GM03348 (cell line): ENCODE measurements around the gene AHCYL2.
"Not testable (repeated sequence)": the region's sequence is repeated elsewhere in the genome, so short reads cannot be mapped to it uniquely, and the experiment has no call there.

ENCODE experiments used
- DNase-seq: peaks from one replicate; pipeline ENCODE4 v3.0.0; 2012; ENCODE audit warnings: low spot score

AHCYL2 gene

DNA sequence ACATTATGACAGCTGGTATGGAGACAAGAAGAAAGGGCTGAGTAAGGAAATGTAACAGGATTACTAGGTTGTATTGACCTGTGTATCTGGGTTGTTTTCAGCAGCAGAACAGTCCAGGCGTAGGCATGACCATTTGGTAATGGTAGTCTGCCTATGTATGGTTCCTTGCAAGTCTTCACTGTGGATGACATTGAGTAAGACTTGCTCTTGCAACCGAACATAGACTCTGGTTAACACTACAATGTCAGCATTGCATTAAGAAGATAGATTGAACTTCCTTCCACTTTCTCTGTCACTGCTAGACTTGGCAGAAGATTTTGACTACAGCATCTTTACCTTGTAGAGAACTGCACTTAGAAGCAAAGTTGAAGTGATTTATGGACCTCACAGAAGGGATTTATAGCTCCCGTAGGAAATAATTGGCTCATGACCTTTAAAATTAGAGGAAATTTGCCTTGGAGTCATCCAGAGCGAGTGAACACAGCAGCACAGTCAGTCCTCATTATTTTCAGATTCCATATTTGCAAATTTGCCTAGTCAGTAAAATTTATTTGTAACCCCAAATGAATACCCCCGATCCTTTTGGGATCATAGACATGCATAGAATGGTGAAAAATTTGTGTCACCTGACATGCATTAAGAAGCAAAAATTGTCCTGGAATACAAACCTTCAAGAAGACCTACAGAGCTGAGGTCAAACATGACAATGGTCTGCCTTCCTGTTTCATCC lies 129.8 kb downstream of the AHCYL2 start:
- no peak for DNase-seq

DNA sequence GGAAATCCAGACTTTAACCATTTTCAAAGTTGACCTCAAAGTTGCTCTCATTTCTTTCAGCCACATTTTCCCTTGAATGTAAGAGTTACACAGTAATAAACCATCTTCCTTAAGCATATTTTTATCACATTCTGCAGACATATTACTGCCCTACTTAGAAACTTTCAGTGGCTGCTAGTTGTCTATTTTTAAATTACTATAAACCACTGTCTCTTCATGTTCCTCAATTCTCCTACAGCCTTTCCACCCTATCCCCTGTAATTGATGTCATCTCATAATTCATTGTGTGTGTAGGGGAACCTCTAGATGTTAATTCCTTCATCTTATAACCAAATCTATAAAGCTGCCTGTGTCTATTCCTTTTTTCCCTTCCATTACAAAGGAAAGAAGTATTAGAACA lies 131.3 kb downstream of the AHCYL2 start:
- no peak for DNase-seq

DNA sequence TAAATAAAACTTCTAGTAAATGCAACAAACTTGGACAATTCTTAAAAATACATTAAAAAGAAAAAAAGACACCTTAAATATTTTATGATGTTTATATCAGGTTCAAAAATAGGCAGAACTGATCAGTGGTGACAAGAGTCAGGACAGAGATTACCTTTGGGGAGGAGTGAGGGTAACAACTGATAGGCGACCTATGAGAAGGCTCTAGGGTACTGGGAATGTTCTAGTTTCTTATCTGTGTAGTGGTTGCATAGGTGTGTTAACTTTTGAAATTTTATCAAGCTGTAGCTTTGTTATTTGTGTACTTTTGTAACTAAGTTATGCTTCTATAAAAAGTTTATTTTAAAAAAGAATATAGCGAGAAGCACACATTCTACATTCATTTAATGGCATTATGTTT lies 134.3 kb downstream of the AHCYL2 start:
- no peak for DNase-seq

DNA sequence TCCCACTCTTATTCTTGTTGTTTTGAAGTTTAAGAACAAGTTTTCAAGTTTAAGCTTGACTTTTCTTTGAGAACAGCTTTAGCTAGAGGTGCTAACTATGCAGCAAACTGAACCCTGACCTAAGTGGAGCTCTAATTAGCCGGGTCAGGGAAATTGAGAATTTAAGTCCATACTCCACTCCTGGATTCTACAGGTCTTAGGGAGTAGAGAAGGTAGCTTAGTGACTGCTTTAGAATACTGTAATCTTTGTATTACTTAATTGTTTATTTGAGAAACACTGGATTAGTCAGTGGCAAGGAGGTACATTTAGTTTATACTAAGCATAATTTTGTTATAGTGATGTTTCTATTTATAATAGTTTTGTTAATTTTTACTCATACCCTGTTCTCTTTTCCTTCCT lies 134.8 kb downstream of the AHCYL2 start:
- no peak for DNase-seq

DNA sequence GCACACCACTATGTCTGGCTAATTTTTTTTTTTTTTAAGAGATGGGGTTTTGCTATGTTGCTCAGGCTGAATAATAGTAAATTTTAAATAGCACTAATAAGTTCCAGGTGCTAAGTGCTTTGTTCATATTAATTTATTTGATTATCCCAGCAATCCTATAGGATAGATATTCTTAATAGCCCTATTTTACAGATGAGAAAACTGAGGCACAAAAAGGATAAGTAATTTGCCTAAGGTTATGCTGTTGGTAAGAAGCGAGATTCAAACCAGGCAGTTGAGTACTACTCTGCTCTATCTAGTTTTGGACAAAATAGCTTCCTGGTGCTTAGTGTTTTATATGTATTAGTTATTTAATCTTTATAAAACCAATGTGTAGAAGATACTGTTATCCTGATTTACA lies 136.9 kb downstream of the AHCYL2 start:
- no peak for DNase-seq

DNA sequence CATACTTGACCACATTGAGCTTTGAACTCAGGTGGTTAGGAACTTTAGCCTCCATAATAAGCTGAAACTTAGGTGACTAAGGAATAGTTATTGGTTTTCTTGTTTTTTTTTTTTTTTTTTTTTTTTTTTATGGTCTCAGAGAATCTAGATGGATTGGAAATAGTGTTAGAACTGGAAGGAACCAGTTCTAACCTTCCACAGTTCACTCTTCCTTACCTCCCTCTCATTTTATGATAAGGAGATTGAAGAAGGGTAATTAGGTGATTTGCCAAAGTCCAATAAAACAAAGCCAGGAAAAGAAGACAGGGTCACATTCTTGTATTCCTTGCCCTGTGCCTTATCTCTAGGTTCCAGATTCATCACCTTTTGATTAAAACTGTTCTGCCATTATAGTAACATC lies 137.7 kb downstream of the AHCYL2 start:
- DNase-seq: no peak

DNA sequence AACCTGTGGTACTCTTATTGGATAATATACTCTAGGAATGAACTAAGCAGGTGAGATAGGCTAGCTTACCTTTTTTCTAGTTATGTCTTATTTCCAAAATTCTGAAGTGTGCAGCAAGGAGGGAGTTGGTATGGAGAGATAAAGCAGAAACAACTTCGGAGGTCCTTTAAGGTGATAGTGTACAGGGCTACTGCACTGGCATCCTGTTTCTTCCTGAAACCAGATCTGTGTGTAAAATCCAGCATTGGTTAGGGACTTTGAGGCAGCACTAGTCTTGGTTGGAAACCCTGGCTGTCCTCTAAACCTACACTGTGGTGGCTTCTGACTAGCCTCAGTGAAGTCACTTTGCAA lies 142.5 kb downstream of the AHCYL2 start:
- no peak for DNase-seq

DNA sequence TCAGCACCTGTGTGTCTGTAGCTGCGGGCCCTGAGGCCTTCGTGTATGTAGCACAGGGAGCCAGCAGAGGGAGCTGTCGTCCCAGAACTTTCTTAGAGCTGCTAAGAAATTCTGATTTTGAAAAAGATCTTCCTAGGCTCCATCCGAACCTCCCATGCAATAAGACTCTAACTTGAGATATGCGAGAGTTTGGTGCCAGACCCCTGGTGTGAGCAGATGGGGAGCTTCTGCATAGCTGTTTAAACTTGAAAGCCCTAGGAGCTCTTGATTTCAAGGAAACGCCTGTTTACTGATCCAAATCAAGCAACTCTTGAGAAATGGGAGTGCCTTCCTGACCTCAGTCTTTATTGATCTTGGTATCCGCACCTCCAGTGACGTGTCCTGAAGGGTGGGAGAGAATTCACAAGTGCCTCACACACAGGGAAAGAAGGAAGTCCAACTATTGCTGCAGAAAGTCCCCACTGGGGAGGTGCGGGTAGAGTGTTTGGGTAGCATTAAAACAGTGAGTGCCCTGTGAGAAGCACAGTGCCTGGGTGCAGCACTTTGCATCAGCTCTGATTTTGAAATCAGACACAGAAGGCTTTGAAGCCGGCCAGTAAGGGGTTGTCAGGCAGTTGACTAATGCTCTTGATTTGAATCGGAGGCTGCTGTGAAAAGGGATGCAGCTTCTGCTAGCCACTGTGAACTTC lies 143.0 kb downstream of the AHCYL2 start:
- DNase-seq: peak; percentile 83

DNA sequence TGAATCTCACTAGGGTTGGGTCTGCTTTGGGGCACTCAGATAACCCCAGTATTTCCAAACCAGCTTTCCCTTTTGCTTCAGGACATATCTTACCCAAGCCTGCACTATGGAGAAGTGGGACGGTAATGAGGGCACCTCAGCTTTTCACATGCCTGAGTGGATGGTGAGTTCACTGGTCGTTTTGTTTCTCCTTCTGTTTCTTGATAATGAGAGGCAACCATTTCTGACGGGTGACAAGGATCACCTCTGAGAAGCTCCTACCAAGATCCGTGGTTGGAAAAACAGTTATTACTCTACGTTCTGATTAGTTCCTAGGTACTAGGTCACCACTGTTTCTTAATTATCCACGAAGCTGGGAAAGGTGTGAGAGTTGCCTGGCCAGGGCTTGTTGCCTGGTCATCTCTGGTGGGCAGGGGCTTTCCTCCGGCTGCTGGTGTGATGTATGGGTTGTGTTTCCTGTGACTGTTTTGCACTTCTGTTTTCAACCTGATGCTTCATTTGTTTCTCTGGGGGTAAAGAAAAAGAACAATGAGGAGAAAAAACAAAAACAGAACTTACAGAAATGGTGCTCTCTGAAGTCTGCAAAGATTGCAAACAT lies 143.7 kb downstream of the AHCYL2 start:
- DNase-seq: no peak

DNA sequence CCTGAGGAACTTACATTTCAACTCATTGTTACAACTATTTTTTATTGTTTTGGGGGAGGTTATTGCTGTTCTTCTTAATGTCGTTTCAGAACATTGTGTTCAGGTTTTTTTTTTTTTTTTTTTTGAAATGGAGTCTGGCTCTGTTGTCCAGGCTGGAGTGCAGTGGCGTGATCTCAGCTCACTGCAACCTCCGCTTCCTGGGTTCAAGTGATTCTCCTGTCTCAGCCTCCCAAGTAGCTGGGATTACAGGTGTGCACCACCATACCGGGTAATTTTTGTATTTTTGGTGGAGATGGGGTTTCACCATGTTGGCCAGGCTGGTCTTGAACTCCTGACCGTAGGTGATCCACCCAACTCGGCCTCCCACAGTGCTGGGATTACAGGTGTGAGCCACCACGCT lies 144.6 kb downstream of the AHCYL2 start:
- not testable (repeated sequence) for DNase-seq

DNA sequence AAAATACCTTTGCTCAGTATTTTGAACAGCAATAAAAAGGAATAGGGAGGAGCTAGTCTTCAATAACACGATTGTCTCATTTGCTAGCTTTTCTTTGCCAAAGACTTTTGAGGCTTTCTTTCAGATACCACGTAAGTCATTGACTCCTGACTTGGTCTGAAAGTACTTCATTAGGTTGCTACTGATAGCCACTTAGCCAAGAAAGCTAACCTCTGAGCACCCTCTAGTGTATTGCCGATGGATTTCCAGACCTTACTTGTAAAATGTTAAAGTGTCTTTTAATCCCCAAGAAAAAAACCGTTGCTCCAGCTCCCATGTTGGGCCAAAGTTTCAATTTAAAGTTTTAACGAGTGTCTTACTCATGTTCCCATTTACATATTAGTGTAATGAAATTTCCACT lies 146.0 kb downstream of the AHCYL2 start:
- DNase-seq: no peak

DNA sequence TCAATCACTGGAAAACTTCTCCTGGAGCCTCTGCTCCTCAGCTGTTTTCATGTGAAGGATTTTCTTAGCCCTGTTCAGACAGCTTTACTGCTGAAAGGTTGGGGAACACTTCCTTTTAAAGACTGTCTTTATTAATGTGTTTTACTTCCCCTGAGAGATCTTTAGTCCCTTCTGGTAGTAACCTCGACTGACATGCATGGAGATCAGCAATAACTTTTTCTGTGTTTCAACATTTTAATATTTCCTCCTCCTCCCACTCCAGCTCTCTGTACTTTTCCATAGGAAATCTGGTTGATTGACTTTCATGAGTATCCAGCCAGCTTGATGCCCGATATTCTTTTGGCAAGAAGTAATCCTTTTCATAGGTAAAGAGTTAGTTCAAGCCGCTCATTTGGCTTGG lies 146.7 kb downstream of the AHCYL2 start:
- DNase-seq: no peak

DNA sequence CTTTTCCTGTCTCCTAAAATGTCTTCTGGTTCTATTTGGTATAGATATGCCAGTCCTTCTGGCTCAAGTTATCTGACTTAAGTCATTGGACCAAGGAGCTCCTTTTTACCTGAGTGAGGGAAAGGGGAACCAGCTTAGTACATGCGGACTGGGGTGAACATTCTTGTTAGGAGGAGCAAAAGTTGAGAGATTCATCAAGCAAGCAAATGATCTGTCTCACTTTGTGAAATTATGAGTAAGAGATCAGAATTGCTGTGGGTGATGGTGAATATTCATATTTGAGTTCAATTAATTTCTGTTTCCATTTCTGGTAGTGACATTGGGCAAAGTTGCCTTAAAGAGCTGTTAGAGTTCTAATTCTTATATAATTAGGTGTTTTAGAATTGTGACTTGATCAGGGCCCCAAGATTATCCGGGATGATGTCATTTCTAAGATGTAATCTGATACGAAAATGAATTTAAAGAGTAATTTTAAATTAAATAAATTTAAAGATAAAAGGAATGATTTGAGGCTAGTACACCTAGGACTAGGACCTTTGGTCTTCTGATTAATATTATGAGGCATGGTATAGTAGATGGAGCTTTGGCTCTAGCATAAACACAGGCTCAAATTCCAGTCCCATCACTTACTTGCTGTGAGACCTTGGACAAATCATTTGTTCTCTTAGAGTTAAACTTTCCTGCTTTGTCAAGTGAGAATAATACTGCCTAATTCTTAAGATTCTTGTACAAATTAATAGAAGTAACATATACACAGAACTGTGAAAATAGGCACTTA lies 149.0 kb downstream of the AHCYL2 start:
- no peak for DNase-seq

DNA sequence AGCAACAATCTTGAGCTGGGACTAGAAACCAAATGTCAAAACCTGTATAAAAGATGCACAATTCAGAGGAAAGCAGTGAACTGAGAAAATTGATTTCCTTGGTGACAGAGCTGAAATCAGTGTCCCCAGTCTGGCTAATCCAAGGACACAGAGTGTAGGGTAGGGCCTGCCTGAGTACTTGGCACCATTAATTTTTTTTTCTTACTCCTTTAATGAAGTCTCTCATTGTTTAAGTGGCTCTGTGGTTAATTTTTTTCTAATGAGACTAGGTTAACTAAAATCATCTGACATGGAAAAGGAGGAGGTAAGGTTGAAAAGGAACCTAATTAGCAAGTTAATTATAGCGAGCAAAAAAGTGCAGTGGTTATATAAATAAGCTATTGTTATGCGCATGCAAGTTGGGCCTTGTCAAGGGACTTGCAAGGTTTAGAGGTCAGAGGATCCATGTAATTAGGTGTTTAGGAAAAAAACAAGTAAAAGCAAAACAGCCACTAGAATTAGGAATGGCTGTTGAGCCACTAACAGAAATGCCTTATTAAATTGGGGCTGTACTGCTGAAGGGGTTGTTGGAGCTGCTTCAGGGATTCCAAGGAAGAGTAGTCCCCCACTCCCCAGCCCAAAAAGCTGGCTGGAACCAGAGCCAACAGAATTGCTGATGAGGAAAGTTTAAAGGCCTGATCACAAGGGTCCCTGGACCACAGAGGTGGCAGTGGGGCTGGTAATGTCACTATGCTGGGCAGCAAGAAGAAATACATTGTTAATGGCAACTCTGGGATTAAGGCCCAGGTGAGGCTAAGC lies 150.5 kb downstream of the AHCYL2 start:
- no peak for DNase-seq

DNA sequence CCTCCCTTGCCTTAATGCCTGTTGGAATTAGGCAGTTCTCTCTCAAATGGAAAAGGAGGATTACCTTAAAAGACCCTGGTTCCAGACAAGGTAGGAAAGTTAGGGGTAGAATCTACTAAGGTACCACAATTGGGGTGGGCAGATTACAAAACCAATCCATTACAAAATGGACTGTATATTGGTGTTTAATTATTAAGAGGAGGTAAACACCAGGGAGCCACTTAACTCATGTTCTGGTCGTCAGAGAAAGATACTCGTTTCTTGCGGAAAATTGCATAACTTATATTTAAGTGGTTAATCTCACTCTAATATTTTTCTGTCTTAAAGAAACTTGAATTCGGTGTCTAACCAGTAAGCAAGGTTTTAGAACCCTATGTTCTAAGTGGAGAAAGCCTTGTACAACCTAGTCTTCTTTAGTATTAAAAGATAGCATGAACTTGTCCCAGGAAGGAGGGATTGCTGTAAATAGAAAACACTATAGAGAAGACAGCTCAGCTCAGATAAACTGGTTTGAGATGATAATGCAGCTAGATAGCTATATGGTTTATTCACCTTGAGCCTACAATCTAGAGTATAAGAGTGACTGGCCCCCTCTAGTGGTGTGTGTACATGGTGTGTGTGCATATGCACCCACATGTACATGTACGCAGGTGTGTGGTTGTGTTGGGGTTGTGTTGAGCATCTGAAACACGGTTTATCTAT lies 151.4 kb downstream of the AHCYL2 start:
- DNase-seq: peak; percentile 47

DNA sequence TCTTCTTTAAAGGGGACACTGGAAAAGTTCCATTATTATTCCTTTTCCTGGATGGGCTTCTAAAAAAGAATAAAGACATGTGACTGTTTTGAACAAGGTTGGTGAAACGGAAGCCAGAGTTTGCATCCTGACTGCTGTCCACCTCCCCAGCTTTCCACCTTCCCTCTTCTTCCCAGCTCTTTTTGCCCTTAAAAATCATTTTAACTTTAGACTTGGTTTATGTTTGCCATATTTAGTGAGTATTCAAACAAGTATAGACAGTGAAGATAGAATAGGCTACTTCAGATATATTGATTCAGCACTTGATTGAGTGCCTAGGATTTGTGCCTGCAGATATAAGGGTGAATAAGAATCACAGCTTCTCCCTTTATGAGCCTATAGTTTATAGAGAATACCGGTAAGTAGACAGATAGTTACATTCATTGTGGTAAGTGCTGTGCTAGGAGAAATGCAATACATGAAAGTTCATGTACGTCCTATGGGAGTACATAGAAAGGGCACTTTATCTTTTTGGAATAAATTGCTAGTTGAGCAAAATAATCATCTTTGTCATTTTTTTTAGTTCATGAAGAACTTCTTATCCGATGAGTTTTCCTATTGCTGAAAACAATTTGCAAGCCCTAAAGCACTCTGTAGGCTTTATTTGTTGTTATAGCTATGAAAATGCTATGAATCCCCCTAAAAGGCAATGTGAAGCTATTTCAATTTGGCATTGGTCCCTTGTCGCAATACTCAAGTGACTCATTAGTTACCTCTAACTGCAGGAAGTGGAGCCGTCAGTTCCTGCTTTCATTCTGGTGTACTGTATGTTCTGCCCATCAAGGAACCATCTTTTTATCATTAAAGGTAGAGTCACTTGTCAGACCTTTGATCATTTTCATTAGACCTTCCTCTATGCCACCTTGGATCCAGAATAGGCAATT lies 152.2 kb downstream of the AHCYL2 start:
- peak; percentile 12 for DNase-seq

DNA sequence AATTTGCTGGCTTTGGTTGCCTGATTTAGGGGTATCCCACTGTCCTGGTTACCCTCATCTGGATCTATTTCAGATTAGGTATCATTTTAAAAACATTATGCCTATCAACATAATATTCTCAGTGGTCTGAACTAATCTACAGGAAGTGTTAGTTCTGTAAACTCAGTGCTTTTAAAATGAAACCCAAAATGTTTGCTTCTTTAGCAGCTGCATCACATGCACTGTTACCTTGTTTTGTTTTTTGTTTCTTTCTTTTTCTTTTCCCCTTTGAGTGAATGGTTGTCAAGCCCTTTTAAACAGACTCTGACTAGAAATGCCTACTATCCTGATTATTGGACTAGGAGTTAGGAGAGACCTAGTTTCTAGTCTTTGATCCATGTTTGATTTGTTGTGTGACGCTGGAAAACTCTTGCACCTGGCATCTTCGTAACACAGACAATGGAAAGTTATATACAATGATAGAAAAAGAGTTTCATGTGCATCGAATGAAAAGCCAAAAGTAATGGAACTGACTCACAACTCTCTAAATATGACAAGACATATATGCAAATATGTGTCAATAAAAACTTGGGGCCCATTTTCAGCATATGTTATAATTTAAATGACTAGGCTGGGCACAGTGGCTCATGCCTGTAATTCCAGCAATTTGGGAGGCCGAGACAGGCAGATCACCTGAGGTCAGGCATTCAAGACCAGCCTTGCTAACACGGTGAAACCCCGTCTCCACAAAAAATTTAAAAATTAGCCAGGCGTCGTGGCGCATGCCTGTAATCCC lies 157.1 kb downstream of the AHCYL2 start:
- DNase-seq: no peak

DNA sequence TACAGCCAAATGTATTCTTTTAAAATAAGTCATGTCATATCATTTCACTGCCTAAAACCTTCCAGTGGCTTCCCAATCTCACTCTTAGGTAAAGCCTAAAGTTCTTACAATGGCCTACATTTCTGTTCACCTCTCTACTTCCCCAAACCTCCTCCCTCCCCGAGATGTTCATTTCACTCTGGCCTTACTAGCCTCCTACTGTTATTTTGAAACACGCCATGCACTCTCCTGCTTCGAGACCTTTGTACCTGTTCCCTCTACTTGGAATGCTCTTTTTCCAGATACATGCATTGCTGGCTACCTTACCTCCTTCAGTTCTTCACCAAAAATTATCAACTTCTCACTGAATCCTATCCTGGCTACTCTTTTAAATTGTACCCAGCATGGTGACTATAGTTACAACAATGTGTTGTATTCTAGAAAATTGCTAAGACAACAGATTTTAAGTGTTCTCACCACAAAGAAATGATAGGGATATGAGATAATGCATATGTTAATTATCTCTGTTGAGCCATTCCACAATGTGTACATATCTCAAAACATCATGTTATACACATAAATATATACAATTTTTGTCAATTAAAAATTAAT lies 158.8 kb downstream of the AHCYL2 start:
- DNase-seq: no peak

DNA sequence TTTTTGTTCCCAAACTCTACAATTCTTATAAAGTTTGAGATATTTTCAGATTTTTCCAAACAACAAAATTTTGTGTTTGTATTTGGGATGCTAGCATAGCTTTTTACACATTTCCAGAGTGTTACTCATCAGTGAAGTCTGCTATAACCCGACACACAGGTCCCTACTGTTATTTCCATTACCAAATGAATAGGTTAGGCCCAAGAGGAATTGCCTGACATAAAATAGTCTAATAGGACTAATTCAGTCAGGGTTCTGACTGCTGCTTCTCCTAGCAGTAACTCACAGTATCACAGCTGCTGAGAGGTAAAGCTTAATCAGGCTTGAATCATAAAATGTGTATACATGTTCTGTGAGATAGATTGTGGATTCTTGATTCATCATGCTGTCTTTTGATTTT lies 160.3 kb downstream of the AHCYL2 start:
- no peak for DNase-seq
